Urothelium cell line (cell line): ENCODE measurements around the gene SPON2.

Experiments
- DNase-seq: peaks from one replicate; pipeline ENCODE4 v3.0.0; 2011; ENCODE audit warnings: low spot score, mixed read lengths
- FAIRE-seq: peaks from 2 replicates; lab custom pipeline; 2011; peaks lifted over from hg19 to GRCh38; lab: Jason Lieb, UNC

SPON2 gene

DNA sequence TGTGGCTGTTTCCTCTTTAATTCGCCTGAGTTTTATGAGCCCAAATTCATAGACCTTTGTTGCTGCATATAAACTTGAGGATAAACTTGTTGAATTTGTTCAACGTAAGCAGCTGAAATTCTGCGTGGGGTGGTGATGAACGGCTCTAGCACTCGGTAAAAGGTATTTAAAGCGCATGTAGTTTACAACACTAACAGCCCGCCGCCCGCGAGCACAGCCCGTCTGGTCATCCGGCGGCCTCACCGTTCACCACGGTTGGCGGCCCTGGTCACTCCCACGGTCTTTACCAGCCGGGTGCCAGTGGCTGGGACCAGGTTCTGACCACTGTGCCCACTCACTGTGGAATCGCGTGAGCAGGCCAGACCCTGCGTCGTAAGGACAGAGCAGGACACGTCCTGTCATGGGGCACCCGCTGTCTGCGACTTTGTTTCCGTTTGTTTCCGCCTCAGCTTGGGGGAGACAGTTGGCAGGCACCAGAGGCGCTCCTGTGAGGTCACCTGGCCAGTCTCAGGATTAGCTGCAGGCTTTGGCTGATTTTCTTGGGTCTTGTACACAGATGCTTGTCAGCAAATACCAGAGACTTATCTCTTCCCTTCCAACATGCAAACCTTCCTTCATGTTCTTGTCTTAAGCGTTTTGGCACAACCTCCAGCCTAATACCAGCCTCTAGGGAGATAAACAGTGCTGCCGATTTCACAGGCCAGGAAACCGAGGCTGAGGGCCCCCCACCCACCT lies 36.8 kb upstream of the SPON2 start:
- no peak for FAIRE-seq
- no peak for DNase-seq

DNA sequence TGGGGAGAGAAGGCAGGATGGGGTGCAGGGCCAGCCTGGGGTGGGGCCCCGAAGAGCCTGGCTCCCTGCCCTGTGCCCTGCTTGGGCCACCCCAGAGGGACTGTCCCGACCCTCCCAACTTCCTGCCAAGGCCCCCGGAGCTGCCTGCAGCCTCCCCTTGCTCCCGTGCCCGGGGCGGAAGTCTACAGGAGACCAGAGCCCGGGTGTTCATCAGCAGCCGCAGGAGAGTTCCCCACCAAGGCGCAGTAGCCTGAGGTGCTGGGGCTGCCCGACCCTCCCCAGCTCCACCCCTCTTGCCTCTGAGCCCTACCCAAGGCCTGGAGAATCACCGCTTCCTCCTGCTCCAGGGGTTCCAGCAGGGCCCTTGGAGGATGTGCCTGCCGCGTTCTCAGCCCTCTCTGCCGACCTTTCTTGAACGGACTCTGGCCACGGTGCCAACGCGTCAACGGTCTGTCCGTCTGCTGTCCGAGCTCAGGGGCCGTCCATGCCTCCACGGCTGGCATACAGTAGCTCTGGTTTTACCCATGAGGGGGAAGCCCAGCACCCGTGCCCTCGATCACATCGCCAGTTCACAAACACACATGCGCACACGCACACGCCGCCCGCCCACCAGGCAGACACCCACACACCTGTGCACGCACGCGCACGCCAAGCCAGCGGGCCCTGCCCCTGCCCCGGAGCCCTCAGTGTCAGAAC lies 36.0 kb upstream of the SPON2 start:
- FAIRE-seq (no peak), DNase-seq (no peak)

DNA sequence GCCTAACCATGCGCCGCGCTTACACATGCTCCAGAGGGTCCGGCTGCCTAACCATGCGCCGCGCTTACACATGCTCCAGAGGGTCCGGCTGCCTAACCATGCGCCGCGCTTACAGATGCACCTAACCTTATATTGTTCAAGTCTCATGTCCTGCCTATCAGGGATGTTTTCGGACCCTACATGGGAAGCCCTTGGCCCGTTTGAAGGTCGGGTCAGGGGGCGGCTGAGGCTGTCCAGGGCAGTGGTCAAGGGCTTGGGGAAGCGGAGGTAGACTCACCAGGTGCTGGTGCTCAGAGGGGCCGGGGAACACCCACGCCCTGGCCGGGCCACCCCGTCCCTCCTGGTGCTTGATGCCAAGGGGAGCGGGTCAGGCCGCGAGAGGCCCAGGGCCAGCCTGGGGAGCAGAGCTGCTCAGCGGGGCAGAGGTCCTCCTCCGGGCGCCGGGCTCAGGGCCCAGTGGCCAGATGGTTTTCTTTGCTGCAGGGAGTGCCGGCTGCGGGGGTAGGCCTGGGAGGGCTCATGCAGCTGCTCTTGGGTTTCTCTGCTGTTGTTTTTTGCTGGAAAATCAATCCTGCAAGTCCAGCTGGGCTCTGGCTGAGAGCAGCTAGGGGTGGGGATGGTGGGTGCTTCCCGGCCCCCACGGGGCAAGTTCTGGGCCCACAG lies 35.4 kb upstream of the SPON2 start:
- no peak for FAIRE-seq
- DNase-seq = no peak

DNA sequence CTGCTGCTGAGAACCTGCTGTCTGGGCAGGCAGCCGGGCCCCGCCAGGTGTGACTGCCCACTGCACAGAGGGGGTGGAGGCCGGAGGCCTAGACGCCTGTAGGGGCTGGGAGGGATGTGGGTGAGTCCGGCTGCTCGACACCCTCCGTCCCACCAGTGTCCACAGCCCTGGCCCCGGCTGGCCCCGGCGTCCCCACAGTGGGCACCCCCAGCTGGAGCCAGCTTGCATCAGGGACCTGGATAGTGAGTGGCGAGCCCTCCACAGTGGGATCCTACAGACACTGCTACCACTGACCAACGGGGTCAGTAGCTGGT lies 34.7 kb upstream of the SPON2 start:
- FAIRE-seq = no peak
- DNase-seq = no peak

DNA sequence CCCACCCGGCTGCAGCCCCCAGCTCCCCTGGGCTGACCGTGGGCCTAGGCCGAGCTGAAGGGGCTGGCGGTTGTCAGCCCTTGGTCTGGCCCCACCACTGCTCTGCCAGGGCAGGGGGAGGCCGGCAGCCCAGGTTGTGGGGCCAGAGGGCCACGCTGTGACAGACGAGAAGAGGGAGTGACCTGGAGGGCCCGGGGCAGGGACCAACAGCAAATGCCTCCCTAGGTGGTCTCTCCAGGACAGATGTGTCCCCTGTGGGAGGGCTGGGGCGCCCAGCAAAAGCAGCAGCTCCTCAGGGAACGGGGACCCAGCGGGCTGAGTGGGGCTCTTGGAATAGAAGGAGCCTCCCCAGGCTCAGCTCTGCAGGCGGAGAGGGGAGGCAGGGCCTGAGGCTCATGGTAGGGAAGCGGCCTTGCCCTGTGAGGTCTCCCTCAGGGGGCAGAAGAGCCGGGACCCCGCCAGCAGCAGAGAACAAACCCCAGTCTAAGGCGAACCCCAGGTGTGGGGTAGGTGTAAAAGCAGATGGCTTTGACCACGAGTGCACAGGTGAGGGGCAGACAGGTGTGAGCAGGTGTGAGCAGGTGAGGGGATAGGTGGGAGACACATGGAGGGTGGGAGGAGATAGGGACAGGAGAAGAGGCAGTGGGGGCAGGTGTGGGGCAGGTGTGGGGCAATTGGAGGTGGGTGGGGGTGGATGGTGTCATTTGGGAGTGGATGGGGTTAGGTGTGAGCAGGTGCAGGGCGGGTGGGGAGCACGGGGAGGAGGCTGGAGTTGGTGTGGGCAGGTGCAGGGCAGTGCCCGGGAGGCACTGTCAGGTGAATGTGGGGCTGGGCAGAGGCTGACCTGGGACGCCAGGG lies 34.1 kb upstream of the SPON2 start:
- FAIRE-seq (no peak), DNase-seq (no peak)

DNA sequence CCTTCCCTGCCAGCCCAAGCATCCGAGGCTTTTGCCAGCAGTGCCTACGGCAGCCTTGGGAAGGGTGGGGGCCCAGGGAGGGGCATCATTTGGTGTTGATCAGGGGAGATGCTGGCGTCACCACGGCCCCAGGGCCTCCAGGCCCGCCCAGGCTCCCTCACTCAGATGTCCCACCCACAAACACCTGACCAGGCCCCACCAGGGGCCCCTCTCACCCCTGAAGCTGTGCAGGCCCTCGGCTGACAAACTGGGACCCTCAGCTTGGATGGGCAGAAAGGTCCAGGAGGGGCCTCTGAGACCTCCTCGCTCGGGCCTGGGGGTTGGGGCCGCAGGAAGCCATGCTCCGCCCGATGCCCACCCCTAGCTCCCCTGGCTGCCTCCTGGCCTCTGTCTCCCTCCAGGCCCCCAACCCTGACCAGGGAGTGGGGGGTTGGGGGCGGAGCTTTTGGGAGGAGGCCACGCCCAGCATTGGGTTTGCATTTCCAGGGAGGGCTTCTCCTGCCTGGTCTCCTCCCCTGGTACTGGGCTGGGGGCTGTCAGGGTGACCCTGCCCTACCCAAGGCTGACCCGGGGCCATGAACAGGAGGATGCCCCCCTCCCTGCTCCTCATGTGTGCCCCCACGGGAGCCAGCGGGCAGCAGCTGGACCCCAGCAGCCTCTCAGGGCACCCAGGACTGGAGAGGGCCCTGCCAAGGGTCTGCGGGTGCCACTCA lies 33.4 kb upstream of the SPON2 start:
- FAIRE-seq (no peak), DNase-seq (no peak)

DNA sequence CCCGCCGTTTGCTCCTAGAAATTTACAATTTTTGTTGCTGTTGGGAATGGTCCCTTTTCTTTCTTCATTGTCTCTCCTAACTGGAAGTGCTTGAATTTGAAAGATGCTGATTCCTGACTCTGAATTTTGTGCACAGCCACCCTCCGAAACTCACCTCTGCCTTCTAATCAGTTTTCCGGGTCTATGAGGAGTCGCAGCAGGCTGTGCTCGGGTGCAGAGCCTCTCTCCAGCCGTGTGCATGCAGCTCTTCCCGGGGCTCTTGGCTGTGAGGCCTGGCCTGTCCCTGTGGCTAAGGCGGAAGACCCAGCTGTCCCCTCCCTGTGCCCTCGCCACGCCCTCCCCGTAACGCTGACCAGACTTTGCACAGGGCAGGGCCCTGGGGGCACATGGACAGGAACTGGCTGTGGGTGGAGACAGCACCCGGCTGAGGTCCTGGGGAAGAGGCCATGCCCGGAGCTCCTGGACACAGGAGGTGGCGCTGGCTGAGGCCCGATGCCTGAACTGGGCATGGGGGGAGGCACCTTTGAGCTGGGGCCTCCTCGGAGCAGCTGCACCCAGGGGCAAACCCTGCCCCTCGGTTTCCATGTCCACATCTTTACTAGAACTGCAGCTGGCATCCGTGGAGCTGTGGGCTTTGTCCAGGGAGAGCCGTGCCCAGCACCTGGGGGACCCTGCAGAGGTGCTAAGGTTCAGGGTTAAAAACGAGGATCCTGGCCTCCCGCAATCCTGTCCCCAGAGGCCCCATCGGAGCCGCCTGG lies 32.6 kb upstream of the SPON2 start:
- FAIRE-seq (no peak), DNase-seq (no peak)

DNA sequence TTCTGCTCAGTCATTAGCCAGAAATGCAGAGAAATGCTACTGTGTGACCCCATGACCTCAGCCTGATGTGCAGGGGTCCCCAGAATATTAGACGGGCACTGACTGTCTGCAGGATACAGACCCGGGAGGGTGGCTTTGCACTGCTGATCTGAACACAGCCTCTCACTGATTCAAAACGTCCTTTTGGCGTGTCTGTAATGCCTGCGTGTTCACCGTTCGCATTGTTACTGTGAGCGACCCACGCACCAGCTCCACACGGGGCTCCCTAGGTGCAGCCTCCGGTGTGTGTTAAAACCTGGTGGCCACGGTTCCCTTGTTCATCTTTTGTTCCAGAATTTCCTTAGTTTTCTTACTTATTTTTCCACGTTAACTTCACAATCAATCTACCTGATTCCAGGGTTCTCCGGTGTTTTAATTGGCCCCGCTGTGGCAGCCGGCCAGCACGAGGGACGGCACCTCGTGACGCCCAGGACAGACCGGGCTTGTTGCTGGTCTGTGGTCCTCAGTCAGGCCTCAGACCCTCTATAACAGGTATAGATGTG lies 32.0 kb upstream of the SPON2 start:
- DNase-seq = no peak
- no peak for FAIRE-seq

DNA sequence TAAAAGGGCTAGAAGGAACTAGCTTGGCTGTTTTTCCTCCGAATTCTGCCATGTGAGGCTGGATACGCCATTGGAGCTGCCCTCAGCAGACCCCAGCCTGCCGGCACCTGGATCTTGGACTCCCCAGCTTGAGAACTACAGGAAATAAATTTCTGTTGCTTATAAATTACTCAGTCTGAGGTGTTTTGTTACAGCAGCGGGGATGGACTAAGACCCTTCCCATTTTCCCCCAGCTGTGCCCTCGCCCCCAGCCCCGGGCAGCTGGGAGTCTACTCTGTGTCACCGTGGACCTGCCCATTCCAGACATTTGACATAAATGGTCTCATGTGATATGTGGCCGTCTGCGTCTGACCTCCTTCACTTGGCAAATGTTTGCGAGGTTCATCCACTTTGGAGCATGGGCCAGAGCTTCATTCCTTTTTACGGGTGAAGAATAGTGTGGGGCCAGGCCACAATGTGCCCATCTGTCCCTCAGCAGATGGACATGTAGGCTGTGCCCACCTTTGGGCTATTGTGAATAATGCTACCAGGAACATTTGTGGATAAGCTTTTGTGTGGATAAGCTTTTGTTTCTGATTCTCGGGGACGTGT lies 30.7 kb upstream of the SPON2 start:
- FAIRE-seq = no peak
- DNase-seq = no peak

DNA sequence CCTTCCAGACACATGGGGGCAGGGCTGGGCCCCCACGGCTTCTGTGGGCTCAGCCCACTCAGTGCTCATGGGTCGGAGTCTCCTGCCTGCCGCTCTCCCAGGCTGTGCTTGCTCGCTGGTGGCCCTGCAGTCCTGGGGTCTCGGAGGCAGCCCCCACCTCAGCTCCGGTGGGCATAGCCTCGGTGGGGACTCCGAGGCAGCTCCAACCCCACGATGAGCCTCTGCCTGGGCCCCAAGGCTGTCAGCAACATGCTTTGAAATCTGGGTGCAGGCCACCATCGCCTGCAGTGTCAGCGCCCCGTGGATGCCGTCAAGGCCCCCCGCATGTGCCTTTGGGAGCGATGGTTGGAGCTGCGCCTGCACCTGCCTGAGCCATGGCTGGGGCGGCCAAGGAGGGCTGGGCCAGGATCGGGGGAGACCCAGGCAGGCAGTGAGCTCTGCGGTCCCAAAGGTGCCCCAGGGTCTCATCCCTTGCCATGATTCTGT lies 30.2 kb upstream of the SPON2 start:
- DNase-seq = no peak
- FAIRE-seq = no peak

DNA sequence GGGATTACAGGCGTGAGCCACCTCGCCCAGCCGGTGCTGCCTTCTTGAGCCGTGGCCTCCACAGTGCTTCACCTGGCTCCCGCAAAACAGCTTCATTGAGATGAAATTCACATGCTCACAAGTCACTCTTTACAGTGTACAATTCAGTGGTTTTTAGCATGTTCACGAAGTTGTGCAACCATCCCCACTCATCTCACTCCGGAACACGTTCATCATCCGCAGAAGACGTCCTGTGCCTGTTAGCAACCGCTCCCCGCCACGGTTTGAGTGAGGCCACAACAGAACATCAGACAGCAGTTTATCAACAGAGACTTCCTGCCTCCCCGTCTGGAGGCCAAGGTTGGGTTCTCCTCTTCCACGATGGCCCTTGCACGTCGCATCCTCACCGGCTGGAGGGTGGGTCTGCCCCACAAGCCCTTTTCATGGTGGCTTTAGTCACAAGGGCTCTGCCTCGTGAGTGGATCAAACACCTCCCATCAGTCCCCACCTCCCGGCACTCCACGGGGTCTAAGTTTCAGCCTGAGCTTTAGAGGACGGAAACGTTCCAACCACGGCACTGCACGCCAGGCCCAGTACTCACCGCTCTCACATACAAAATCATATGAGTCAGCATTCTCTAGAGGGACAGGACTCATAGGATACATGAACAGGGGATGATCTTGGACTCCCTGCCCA lies 29.6 kb upstream of the SPON2 start:
- no peak for DNase-seq
- no peak for FAIRE-seq

DNA sequence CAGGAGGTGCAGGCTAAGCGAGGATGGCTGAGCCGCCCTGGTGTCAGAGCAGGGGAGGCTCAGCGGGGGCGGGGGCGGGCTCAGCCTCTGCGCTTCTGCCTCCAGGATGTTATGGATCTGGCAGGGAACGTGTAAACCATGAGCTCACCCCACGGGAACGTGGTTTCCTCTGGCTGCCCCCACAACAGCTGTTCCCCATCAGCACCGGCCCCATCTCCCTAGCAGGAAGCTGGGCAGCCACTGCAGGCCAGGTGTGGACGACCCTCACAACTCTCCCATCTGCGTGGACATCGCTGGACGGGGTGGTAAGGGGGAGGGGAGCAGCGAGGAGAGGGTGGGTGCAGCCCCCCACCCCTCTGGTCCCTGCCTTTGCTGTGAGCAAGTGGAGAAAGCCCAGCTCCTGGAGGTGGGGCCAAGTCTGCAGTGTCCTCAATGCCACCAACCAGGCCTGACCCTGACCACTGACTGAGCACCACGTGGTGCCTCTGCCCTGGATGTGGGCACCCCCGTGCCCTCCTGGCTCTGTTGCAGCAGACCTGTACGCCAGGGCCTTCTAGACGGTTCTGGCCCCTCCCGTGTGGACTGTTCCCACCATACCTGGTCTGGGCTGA lies 28.1 kb upstream of the SPON2 start:
- peak; percentile 48 for FAIRE-seq
- DNase-seq = peak; percentile 83

DNA sequence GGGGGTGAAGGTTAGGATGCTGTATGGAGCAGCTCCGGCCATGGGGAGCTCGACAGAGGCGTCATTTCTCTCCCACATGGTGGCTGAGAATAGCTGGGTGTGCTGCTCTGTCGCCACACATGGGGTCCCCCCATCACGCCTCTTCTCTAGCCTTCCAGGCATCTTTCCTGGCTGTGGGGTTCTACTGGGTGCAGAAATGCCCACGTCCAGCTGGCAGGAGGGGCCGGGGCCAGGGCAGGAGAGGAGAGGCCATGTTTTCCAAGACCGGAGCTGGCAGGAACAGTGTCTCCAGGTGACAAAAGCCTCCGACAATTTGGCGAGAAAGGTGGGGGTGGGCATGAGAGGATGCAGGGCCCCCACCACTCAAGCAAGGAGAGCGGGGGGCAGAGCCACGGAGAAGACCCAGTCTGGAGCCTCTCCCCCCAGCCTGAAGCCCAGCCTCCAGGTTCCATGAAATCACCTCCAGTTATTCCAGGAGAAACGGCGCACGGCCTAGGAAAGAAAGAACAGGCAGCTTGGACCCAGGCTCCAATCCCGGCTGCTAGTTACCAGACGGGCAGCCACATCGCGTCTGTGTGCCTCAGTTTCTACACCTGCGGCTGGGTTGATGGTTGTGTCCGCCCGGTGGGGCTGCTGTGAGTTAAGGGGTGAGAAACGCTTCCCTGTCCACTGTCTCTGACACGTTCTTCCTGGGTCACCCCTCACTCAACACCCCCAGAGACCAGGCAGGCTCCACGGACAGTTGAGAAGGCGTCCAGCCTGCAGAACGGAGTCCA lies 27.4 kb upstream of the SPON2 start:
- DNase-seq = no peak
- FAIRE-seq = no peak

DNA sequence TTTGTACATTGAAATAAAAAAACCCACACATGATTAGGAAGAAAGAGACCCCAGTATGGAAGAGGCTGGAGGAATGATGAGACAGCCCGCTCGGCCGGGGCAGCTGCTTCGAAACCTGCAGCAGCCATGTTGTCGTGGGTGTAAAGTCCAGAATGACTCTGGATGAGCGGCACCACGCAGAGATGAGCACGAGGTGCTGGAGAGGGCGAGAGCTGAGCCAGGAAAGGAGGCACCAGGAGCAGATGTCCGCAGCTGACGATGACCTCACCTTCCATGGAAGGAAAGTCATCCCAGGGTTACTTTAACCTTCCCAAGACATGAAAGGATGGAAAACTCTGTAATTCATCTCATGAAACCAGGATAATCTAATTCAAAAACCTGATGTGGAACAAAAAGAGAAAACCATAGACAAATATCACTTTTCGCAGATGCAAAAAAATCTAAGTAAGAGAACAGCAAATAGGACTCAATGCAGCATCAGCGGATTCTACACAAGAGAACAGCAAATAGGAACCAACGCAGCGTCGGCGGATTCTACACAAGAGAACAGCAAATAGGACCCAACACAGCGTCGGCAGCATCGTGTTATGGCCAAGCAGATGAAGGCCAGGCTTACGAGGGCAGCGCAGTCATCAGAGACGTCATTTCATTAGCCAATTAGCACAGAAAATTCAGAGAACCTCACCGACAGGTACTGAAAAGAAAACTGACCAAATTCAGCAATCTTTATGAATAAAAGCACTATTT lies 25.9 kb upstream of the SPON2 start:
- no peak for FAIRE-seq
- peak; percentile 31 for DNase-seq

DNA sequence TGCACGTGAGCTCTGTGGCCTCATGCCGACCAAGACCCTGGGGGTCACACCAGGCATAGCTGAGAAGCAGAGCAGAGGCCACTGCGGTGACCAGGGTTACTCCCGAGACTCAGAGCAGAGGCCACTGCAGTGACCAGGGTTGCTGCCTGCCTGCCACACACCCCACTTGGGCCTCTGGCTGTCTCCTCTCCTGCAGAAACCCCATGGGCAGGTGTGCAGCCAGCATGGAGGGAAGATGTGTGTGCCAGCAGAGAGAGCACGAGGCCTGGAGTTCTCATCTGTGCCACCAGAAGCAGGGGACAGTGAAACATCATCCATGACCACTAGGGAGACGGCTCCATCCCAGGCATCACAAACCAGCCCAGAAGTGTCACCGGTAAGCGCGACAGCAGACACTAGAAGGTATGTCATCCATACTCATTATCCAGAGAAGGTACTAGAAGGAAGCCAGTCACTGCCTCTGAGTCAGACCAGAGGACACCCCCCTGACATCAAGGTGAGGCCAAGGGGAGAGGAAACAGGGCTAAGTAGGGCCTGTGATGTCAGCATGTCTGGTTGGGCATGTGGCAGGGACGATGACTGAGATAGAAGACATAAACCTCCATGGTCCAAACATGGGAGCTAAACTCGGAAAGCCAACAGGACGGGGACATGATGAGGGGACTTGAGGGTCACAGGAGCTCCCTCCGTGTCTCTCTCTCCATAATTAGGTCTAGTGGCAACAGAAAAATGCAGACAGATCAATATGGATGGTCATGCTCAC lies 24.2 kb upstream of the SPON2 start:
- FAIRE-seq (no peak), DNase-seq (no peak)

DNA sequence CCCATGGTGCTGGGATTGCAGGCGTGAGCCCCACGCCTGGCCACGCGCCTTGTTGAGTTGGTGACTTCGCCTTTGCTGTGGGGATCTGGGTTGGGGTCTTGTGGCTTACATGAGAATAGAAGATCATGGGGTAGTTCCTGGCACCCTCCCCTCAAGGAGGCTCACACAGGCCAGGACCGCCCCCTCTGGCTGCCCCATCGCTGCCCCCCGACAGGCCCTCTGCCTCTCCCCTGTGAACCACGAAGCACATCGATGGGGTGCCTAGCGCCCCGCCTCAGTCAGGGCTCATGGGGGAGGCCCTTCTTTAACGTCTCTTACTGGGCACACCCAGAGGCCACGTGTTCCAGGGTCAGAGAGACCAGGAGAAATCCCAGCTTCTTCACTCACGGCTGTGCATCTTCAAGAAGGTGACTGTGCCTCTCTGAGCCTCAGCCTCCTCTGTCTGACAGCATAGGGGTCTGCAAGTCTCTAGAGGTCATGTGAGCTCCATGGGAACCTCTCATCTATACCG lies 23.6 kb upstream of the SPON2 start:
- no peak for FAIRE-seq
- DNase-seq = no peak
